IMR-90 (cell line): ENCODE data around the gene DOCK9. TPM values are rescaled to one million over a fixed set of nuclear protein-coding genes. Genes with fewer than 3 reads are reported as not detected.

Experiments used
- ATAC-seq: fragments of 200-7000 bp; cut with Tn5 transposase; 2 replicates; pipeline ENCODE4 v1.9.1; 2020; ENCODE audit warnings: low read depth, mild to moderate bottlenecking, moderate library complexity
- BruUV-seq: library from RNA; stranded (reverse); fragments of 400-500 nt; replicated peaks from 2 replicates; lab custom pipeline; 2021; lab: Mats Ljungman, UMichigan
- CTCF ChIA-PET: fragments of 300-600 bp; formaldehyde crosslinking; extraction: SDS; loops from one replicate; lab custom pipeline; 2021; ENCODE audit warnings: antibody characterized with exemption; lab: Yijun Ruan, JAX
- POLR2A ChIA-PET: fragments of 300-600 bp; sonication (Branson Sonifier 250); formaldehyde crosslinking; loops from one replicate; lab custom pipeline; 2022; ENCODE audit warnings: antibody characterized with exemption; ENCODE audit not compliant: unreplicated experiment; lab: Charles Lee
- DNase-seq: peaks from one replicate; pipeline ENCODE4 v3.0.0; 2013
- H2AFZ ChIP-seq: replicated peaks from 2 replicates; pipeline ENCODE3; 2013; ENCODE audit warnings: low read length, mild to moderate bottlenecking; ENCODE audit not compliant: poor library complexity
- H2AK5ac ChIP-seq: 2 replicates; pipeline ENCODE4 v1.6.1; 2013; ENCODE audit warnings: low read depth, low read length, inconsistent platforms
- H2AK9ac ChIP-seq: replicated peaks from 2 replicates; pipeline ENCODE3; 2013; ENCODE audit warnings: mild to moderate bottlenecking, low read depth, low read length, moderate library complexity; ENCODE audit not compliant: poor library complexity
- H2BK120ac ChIP-seq: 2 replicates; pipeline ENCODE4 v1.6.1; 2013; ENCODE audit warnings: low read depth, low read length, inconsistent platforms
- H2BK15ac ChIP-seq: 3 replicates; pipeline ENCODE4 v1.6.1; 2013; ENCODE audit warnings: low read depth, low read length, inconsistent platforms
- H2BK20ac ChIP-seq: 2 replicates; pipeline ENCODE4 v1.6.1; 2013; ENCODE audit warnings: low read depth, mild to moderate bottlenecking, inconsistent platforms, low read length, moderate library complexity
- H2BK5ac ChIP-seq: 2 replicates; pipeline ENCODE4 v1.6.1; 2013; ENCODE audit warnings: mild to moderate bottlenecking, low read depth, low read length, inconsistent platforms; ENCODE audit not compliant: poor library complexity, severe bottlenecking
- H3K14ac ChIP-seq: replicated peaks from 2 replicates; pipeline ENCODE4 v1.6.1; 2013; ENCODE audit warnings: low read depth, low read length, inconsistent platforms
- H3K18ac ChIP-seq: 2 replicates; pipeline ENCODE4 v1.6.1; 2013; ENCODE audit warnings: low read depth, low read length, control low read depth
- H3K23ac ChIP-seq: 2 replicates; pipeline ENCODE4 v1.6.1; 2013; ENCODE audit warnings: low read depth, low read length, inconsistent platforms
- H3K27ac ChIP-seq: 2 replicates; pipeline ENCODE4 v1.5.1; 2013; ENCODE audit warnings: mild to moderate bottlenecking, control low read depth, low read length; ENCODE audit not compliant: insufficient read depth
- H3K27me3 ChIP-seq: 2 replicates; pipeline ENCODE4 v1.6.1; 2013; ENCODE audit warnings: low read length; ENCODE audit not compliant: control insufficient read depth, insufficient read depth
- H3K36me3 ChIP-seq: 2 replicates; pipeline ENCODE4 v1.6.1; 2013; ENCODE audit warnings: low read length, mixed read lengths; ENCODE audit not compliant: control insufficient read depth, insufficient read depth
- H3K4ac ChIP-seq: 2 replicates; pipeline ENCODE4 v1.6.1; 2013; ENCODE audit warnings: low read depth, low read length, inconsistent platforms
- H3K4me1 ChIP-seq: 2 replicates; pipeline ENCODE4 v1.6.1; 2013; ENCODE audit warnings: low read length, mixed read lengths; ENCODE audit not compliant: control insufficient read depth, insufficient read depth
- H3K4me2 ChIP-seq: 2 replicates; pipeline ENCODE4 v1.6.1; 2013; ENCODE audit warnings: low read depth, mild to moderate bottlenecking, control low read depth, low read length, moderate library complexity
- H3K4me3 ChIP-seq: 2 replicates; pipeline ENCODE4 v1.5.1; 2013; ENCODE audit warnings: low read depth, mild to moderate bottlenecking, control low read depth, low read length, moderate library complexity; ENCODE audit not compliant: insufficient read depth
- H3K56ac ChIP-seq: 2 replicates; pipeline ENCODE4 v1.6.1; 2013; ENCODE audit warnings: low read length, inconsistent platforms; ENCODE audit not compliant: insufficient read depth; ENCODE audit errors: extremely low read depth
- H3K79me1 ChIP-seq, 2 experiments: 2 replicates each; pipeline ENCODE4 v1.6.1; 2013; ENCODE audit warnings: low read length in 2 of 2, inconsistent platforms in 1 of 2, low read depth in 1 of 2
- H3K9ac ChIP-seq: 2 replicates; pipeline ENCODE4 v1.6.1; 2013; ENCODE audit warnings: low read depth, low read length, control low read depth
- H3K9me1 ChIP-seq: 2 replicates; pipeline ENCODE4 v1.6.1; 2013; ENCODE audit warnings: low read length, inconsistent platforms; ENCODE audit not compliant: insufficient read depth
- H3K9me3 ChIP-seq: 2 replicates; pipeline ENCODE4 v1.6.1; 2013; ENCODE audit warnings: low read length; ENCODE audit not compliant: control insufficient read depth, insufficient read depth
- H4K20me1 ChIP-seq: 2 replicates; pipeline ENCODE4 v1.6.1; 2013; ENCODE audit warnings: low read length, inconsistent platforms; ENCODE audit not compliant: insufficient read depth
- H4K5ac ChIP-seq: 2 replicates; pipeline ENCODE4 v1.6.1; 2013; ENCODE audit warnings: mild to moderate bottlenecking, low read depth, low read length, control low read depth
- H4K8ac ChIP-seq, 2 experiments: 2 replicates each; pipeline ENCODE4 v1.6.1; 2013; ENCODE audit warnings: low read depth in 2 of 2, low read length in 2 of 2, control low read depth in 1 of 2, inconsistent platforms in 1 of 2
- H4K91ac ChIP-seq: 2 replicates; pipeline ENCODE4 v1.6.1; 2013; ENCODE audit warnings: low read depth, low read length, inconsistent platforms; ENCODE audit not compliant: insufficient read depth
- BHLHE40 ChIP-seq: fragments of 150-350 bp; IDR thresholded peaks from 2 replicates; pipeline ENCODE4 v1.6.1; 2016; ENCODE audit warnings: mild to moderate bottlenecking, low read depth, low read length
- CEBPB ChIP-seq: IDR thresholded peaks from 2 replicates; pipeline ENCODE4 v1.6.1; 2012; ENCODE audit warnings: low read depth, low read length, improper control_type of control experiment
- CHD1 ChIP-seq: IDR thresholded peaks from 2 replicates; pipeline ENCODE4 v1.6.1; 2012; ENCODE audit warnings: low read depth, low read length, improper control_type of control experiment
- FOS ChIP-seq: fragments of 150-350 bp; IDR thresholded peaks from 2 replicates; pipeline ENCODE4 v1.6.1; 2016; ENCODE audit warnings: low read depth, low read length
- POLR2A ChIP-seq: IDR thresholded peaks from 2 replicates; pipeline ENCODE4 v1.6.1; 2012; ENCODE audit warnings: mild to moderate bottlenecking, low read depth, low read length
- RAD21 ChIP-seq: IDR thresholded peaks from 2 replicates; pipeline ENCODE4 v1.6.1; 2012; ENCODE audit warnings: low read length, improper control_type of control experiment
- RCOR1 ChIP-seq: IDR thresholded peaks from 2 replicates; pipeline ENCODE4 v1.6.1; 2012; ENCODE audit warnings: mild to moderate bottlenecking, low read length, improper control_type of control experiment; ENCODE audit not compliant: insufficient replicate concordance
- RFX5 ChIP-seq: IDR thresholded peaks from 2 replicates; pipeline ENCODE4 v1.8.0; 2012; ENCODE audit warnings: low read depth, mild to moderate bottlenecking, low read length, moderate library complexity
- SMC3 ChIP-seq: fragments of 150-350 bp; IDR thresholded peaks from 2 replicates; pipeline ENCODE4 v1.6.1; 2016; ENCODE audit warnings: low read depth, mild to moderate bottlenecking, antibody characterized with exemption, low read length, moderate library complexity
- WGBS, 2 experiments: methylation state at CpG; one replicate each; pipeline versions ENCODE4 v1.1.5 to v1.1.7; 2013; ENCODE audit warnings: missing lambda C conversion rate in 2 of 2; ENCODE audit not compliant: insufficient read length in 1 of 2; ENCODE audit errors: extremely low coverage in 2 of 2; 5-methylcytosine and 5-hydroxymethylcytosine counted together
- dilution Hi-C: fragments of 300-500 bp; cut with HindIII; formaldehyde crosslinking; loops from one replicate; pipeline ENCODE4 v1.14.3; 2018; ENCODE audit warnings: low sequenced_read_pairs; ENCODE audit not compliant: unreplicated experiment
- in situ Hi-C: fragments of 300-500 bp; cut with MboI; formaldehyde crosslinking; loops from 3 replicates; pipeline ENCODE4 v1.14.3; 2019; ENCODE audit warnings: low sequenced_read_pairs, inconsistent platforms, mixed read lengths
- intact Hi-C: fragments of 100-400 bp; cut with micrococcal nuclease; formaldehyde crosslinking; loops from 2 replicates; pipeline ENCODE4 v1.10.0; 2022
- polyA plus RNA-seq, 3 experiments: library from polyadenylated mRNA; depleted of rRNA; stranded (reverse); fragments of >200 nt; gene quantifications; 2 replicates each; pipeline ENCODE4 v1.2.3, GENCODE V29; 2012; ENCODE audit warnings: low replicate concordance in 1 of 3
- total RNA-seq: library from RNA; depleted of rRNA; stranded (reverse); fragments of >200 nt; gene quantifications from 2 replicates; pipeline ENCODE4 v1.2.3, GENCODE V29; 2012
- TF ChIP-seq, protein P1 (sequence below): fragments of 150-350 bp; IDR thresholded peaks from 2 replicates; pipeline ENCODE4 v1.6.1; 2016; ENCODE audit warnings: low read depth, mild to moderate bottlenecking, low read length, moderate library complexity, borderline replicate concordance
- TF ChIP-seq, protein P2 (sequence below): fragments of 150-350 bp; IDR thresholded peaks from 2 replicates; pipeline ENCODE4 v1.6.1; 2017; ENCODE audit warnings: mild to moderate bottlenecking, antibody characterized with exemption, low read length, low read depth
- TF ChIP-seq, protein P3 (sequence below): conservative IDR thresholded peaks from 2 replicates; pipeline ENCODE4 v1.5.1; 2012; ENCODE audit warnings: mild to moderate bottlenecking, low read depth, low read length, improper control_type of control experiment

DOCK9 gene
- total and polyA plus RNA-seq, 2 of the 4 experiments (the other 2 are of a cell fraction), result 4.8 to 7.2 TPM

DNA sequence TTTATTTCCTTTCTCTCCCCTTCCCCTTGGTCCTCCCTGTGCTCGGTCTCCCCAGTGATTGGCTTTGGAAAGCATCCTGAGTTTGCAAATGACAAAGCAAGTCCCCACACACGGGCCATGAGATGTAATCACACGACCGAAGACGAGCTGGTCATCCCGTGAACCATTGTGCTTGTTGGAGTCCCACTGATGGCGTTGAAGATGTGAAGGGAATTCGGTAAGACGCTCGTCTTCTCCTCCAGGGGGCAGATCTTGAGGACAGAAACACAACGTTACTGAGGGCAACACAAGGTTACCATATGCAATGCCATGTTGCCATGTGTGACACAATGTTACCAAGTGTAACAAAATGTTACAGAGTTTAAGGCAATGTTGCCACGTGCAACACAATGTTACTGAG, 183.4 kb downstream of the DOCK9 start:
- no peak overlapping the region for H3K18ac ChIP-seq
- H4K91ac ChIP-seq, result no peak overlapping the region
- H3K9me3 ChIP-seq, result no peaks in the 10 kb centered on the region
- no peak overlapping the region for H2AFZ ChIP-seq
- dilution Hi-C loops (no loop called here), intact Hi-C loops (no loop called here), in situ Hi-C loops (no loop called here)
- no peak overlapping the region for H3K14ac ChIP-seq
- no peak overlapping the region for H2BK5ac ChIP-seq
- H3K27me3 ChIP-seq, result no peaks in the 10 kb centered on the region
- H3K9me1 ChIP-seq, result peaks cover 7% of the 10 kb centered on the region; the same call in 1 of the 2 replicates
- no peaks in the 10 kb centered on the region for H4K20me1 ChIP-seq
- H3K27ac ChIP-seq, result no peak overlapping the region
- no peak overlapping the region for H3K56ac ChIP-seq
- H3K23ac ChIP-seq, result no peak overlapping the region
- WGBS, 2 experiments, result 95% methylated on average over 7 of the region's 12 CpGs; no CpG with 5 or more reads in 1 of the 2 experiments
- no peak overlapping the region for H3K4ac ChIP-seq
- TF ChIP-seq, protein P1, sequence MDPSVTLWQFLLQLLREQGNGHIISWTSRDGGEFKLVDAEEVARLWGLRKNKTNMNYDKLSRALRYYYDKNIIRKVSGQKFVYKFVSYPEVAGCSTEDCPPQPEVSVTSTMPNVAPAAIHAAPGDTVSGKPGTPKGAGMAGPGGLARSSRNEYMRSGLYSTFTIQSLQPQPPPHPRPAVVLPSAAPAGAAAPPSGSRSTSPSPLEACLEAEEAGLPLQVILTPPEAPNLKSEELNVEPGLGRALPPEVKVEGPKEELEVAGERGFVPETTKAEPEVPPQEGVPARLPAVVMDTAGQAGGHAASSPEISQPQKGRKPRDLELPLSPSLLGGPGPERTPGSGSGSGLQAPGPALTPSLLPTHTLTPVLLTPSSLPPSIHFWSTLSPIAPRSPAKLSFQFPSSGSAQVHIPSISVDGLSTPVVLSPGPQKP, result no peak
- TF ChIP-seq SMC3 (no peak), FOS (no peak), CHD1 (no peak), CEBPB (no peak), RFX5 (no peak), RAD21 (no peak), RCOR1 (no peak), POLR2A (no peak), BHLHE40 (no peak)
- TF ChIP-seq, protein P2, sequence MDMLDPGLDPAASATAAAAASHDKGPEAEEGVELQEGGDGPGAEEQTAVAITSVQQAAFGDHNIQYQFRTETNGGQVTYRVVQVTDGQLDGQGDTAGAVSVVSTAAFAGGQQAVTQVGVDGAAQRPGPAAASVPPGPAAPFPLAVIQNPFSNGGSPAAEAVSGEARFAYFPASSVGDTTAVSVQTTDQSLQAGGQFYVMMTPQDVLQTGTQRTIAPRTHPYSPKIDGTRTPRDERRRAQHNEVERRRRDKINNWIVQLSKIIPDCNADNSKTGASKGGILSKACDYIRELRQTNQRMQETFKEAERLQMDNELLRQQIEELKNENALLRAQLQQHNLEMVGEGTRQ, result no peak
- TF ChIP-seq, protein P3, sequence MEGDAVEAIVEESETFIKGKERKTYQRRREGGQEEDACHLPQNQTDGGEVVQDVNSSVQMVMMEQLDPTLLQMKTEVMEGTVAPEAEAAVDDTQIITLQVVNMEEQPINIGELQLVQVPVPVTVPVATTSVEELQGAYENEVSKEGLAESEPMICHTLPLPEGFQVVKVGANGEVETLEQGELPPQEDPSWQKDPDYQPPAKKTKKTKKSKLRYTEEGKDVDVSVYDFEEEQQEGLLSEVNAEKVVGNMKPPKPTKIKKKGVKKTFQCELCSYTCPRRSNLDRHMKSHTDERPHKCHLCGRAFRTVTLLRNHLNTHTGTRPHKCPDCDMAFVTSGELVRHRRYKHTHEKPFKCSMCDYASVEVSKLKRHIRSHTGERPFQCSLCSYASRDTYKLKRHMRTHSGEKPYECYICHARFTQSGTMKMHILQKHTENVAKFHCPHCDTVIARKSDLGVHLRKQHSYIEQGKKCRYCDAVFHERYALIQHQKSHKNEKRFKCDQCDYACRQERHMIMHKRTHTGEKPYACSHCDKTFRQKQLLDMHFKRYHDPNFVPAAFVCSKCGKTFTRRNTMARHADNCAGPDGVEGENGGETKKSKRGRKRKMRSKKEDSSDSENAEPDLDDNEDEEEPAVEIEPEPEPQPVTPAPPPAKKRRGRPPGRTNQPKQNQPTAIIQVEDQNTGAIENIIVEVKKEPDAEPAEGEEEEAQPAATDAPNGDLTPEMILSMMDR, result no peak
- no peak overlapping the region for H2AK5ac ChIP-seq
- BruUV-seq, result no TSS peak
- no peaks in the 10 kb centered on the region for H3K36me3 ChIP-seq
- no peak overlapping the region for H2AK9ac ChIP-seq
- CTCF ChIA-PET, result no interaction called here
- H3K9ac ChIP-seq, result no peak overlapping the region
- no peak overlapping the region for H3K4me2 ChIP-seq
- no peak overlapping the region for H3K4me3 ChIP-seq
- no peak overlapping the region for H4K5ac ChIP-seq
- no peak overlapping the region for H2BK20ac ChIP-seq
- ATAC-seq (no peak), DNase-seq (no peak)
- no peak overlapping the region for H2BK120ac ChIP-seq
- no peak overlapping the region for H2BK15ac ChIP-seq
- no peak overlapping the region for H4K8ac ChIP-seq
- POLR2A ChIA-PET, result no interaction called here
- H3K4me1 ChIP-seq, result no peaks in the 10 kb centered on the region
- no peaks in the 10 kb centered on the region for H3K79me1 ChIP-seq
